IMR-90 (cell line): Measurements from ENCODE around the gene CD93. TPM values are rescaled to one million over a fixed set of nuclear protein-coding genes. Genes with fewer than 3 reads are reported as not detected.

Source experiments
- ATAC-seq: fragments of 200-7000 bp; cut with Tn5 transposase; 2 replicates; pipeline ENCODE4 v1.9.1; 2020; ENCODE audit warnings: low read depth, mild to moderate bottlenecking, moderate library complexity
- BruUV-seq: library from RNA; stranded (reverse); fragments of 400-500 nt; replicated peaks from 2 replicates; lab custom pipeline; 2021; lab: Mats Ljungman, UMichigan
- CTCF ChIA-PET: fragments of 300-600 bp; formaldehyde crosslinking; extraction: SDS; loops from one replicate; lab custom pipeline; 2021; ENCODE audit warnings: antibody characterized with exemption; lab: Yijun Ruan, JAX
- POLR2A ChIA-PET: fragments of 300-600 bp; sonication (Branson Sonifier 250); formaldehyde crosslinking; loops from one replicate; lab custom pipeline; 2022; ENCODE audit warnings: antibody characterized with exemption; ENCODE audit not compliant: unreplicated experiment; lab: Charles Lee
- DNase-seq: peaks from one replicate; pipeline ENCODE4 v3.0.0; 2013
- H2AFZ ChIP-seq: replicated peaks from 2 replicates; pipeline ENCODE3; 2013; ENCODE audit warnings: low read length, mild to moderate bottlenecking; ENCODE audit not compliant: poor library complexity
- H2AK5ac ChIP-seq: 2 replicates; pipeline ENCODE4 v1.6.1; 2013; ENCODE audit warnings: low read depth, low read length, inconsistent platforms
- H2AK9ac ChIP-seq: replicated peaks from 2 replicates; pipeline ENCODE3; 2013; ENCODE audit warnings: mild to moderate bottlenecking, low read depth, low read length, moderate library complexity; ENCODE audit not compliant: poor library complexity
- H2BK120ac ChIP-seq: 2 replicates; pipeline ENCODE4 v1.6.1; 2013; ENCODE audit warnings: low read depth, low read length, inconsistent platforms
- H2BK15ac ChIP-seq: 3 replicates; pipeline ENCODE4 v1.6.1; 2013; ENCODE audit warnings: low read depth, low read length, inconsistent platforms
- H2BK20ac ChIP-seq: 2 replicates; pipeline ENCODE4 v1.6.1; 2013; ENCODE audit warnings: low read depth, mild to moderate bottlenecking, inconsistent platforms, low read length, moderate library complexity
- H2BK5ac ChIP-seq: 2 replicates; pipeline ENCODE4 v1.6.1; 2013; ENCODE audit warnings: mild to moderate bottlenecking, low read depth, low read length, inconsistent platforms; ENCODE audit not compliant: poor library complexity, severe bottlenecking
- H3K14ac ChIP-seq: replicated peaks from 2 replicates; pipeline ENCODE4 v1.6.1; 2013; ENCODE audit warnings: low read depth, low read length, inconsistent platforms
- H3K18ac ChIP-seq: 2 replicates; pipeline ENCODE4 v1.6.1; 2013; ENCODE audit warnings: low read depth, low read length, control low read depth
- H3K23ac ChIP-seq: 2 replicates; pipeline ENCODE4 v1.6.1; 2013; ENCODE audit warnings: low read depth, low read length, inconsistent platforms
- H3K27ac ChIP-seq: 2 replicates; pipeline ENCODE4 v1.5.1; 2013; ENCODE audit warnings: mild to moderate bottlenecking, control low read depth, low read length; ENCODE audit not compliant: insufficient read depth
- H3K27me3 ChIP-seq: 2 replicates; pipeline ENCODE4 v1.6.1; 2013; ENCODE audit warnings: low read length; ENCODE audit not compliant: control insufficient read depth, insufficient read depth
- H3K36me3 ChIP-seq: 2 replicates; pipeline ENCODE4 v1.6.1; 2013; ENCODE audit warnings: low read length, mixed read lengths; ENCODE audit not compliant: control insufficient read depth, insufficient read depth
- H3K4ac ChIP-seq: 2 replicates; pipeline ENCODE4 v1.6.1; 2013; ENCODE audit warnings: low read depth, low read length, inconsistent platforms
- H3K4me1 ChIP-seq: 2 replicates; pipeline ENCODE4 v1.6.1; 2013; ENCODE audit warnings: low read length, mixed read lengths; ENCODE audit not compliant: control insufficient read depth, insufficient read depth
- H3K4me2 ChIP-seq: 2 replicates; pipeline ENCODE4 v1.6.1; 2013; ENCODE audit warnings: low read depth, mild to moderate bottlenecking, control low read depth, low read length, moderate library complexity
- H3K4me3 ChIP-seq: 2 replicates; pipeline ENCODE4 v1.5.1; 2013; ENCODE audit warnings: low read depth, mild to moderate bottlenecking, control low read depth, low read length, moderate library complexity; ENCODE audit not compliant: insufficient read depth
- H3K56ac ChIP-seq: 2 replicates; pipeline ENCODE4 v1.6.1; 2013; ENCODE audit warnings: low read length, inconsistent platforms; ENCODE audit not compliant: insufficient read depth; ENCODE audit errors: extremely low read depth
- H3K79me1 ChIP-seq, 2 experiments: 2 replicates each; pipeline ENCODE4 v1.6.1; 2013; ENCODE audit warnings: low read length in 2 of 2, inconsistent platforms in 1 of 2, low read depth in 1 of 2
- H3K9ac ChIP-seq: 2 replicates; pipeline ENCODE4 v1.6.1; 2013; ENCODE audit warnings: low read depth, low read length, control low read depth
- H3K9me1 ChIP-seq: 2 replicates; pipeline ENCODE4 v1.6.1; 2013; ENCODE audit warnings: low read length, inconsistent platforms; ENCODE audit not compliant: insufficient read depth
- H3K9me3 ChIP-seq: 2 replicates; pipeline ENCODE4 v1.6.1; 2013; ENCODE audit warnings: low read length; ENCODE audit not compliant: control insufficient read depth, insufficient read depth
- H4K20me1 ChIP-seq: 2 replicates; pipeline ENCODE4 v1.6.1; 2013; ENCODE audit warnings: low read length, inconsistent platforms; ENCODE audit not compliant: insufficient read depth
- H4K5ac ChIP-seq: 2 replicates; pipeline ENCODE4 v1.6.1; 2013; ENCODE audit warnings: mild to moderate bottlenecking, low read depth, low read length, control low read depth
- H4K8ac ChIP-seq, 2 experiments: 2 replicates each; pipeline ENCODE4 v1.6.1; 2013; ENCODE audit warnings: low read depth in 2 of 2, low read length in 2 of 2, control low read depth in 1 of 2, inconsistent platforms in 1 of 2
- H4K91ac ChIP-seq: 2 replicates; pipeline ENCODE4 v1.6.1; 2013; ENCODE audit warnings: low read depth, low read length, inconsistent platforms; ENCODE audit not compliant: insufficient read depth
- BHLHE40 ChIP-seq: fragments of 150-350 bp; IDR thresholded peaks from 2 replicates; pipeline ENCODE4 v1.6.1; 2016; ENCODE audit warnings: mild to moderate bottlenecking, low read depth, low read length
- FOS ChIP-seq: fragments of 150-350 bp; IDR thresholded peaks from 2 replicates; pipeline ENCODE4 v1.6.1; 2016; ENCODE audit warnings: low read depth, low read length
- MAZ ChIP-seq: IDR thresholded peaks from 2 replicates; pipeline ENCODE4 v1.6.1; 2012; ENCODE audit warnings: low read depth, mild to moderate bottlenecking, low read length, improper control_type of control experiment, moderate library complexity, borderline replicate concordance
- NFE2L2 ChIP-seq: fragments of 150-350 bp; IDR thresholded peaks from 2 replicates; pipeline ENCODE4 v1.6.1; 2016; ENCODE audit warnings: low read depth, mild to moderate bottlenecking, low read length
- RFX5 ChIP-seq: IDR thresholded peaks from 2 replicates; pipeline ENCODE4 v1.8.0; 2012; ENCODE audit warnings: low read depth, mild to moderate bottlenecking, low read length, moderate library complexity
- SMC3 ChIP-seq: fragments of 150-350 bp; IDR thresholded peaks from 2 replicates; pipeline ENCODE4 v1.6.1; 2016; ENCODE audit warnings: low read depth, mild to moderate bottlenecking, antibody characterized with exemption, low read length, moderate library complexity
- WGBS, 2 experiments: methylation state at CpG; one replicate each; pipeline versions ENCODE4 v1.1.5 to v1.1.7; 2013; ENCODE audit warnings: missing lambda C conversion rate in 2 of 2; ENCODE audit not compliant: insufficient read length in 1 of 2; ENCODE audit errors: extremely low coverage in 2 of 2; 5-methylcytosine and 5-hydroxymethylcytosine counted together
- dilution Hi-C: fragments of 300-500 bp; cut with HindIII; formaldehyde crosslinking; loops from one replicate; pipeline ENCODE4 v1.14.3; 2018; ENCODE audit warnings: low sequenced_read_pairs; ENCODE audit not compliant: unreplicated experiment
- in situ Hi-C: fragments of 300-500 bp; cut with MboI; formaldehyde crosslinking; loops from 3 replicates; pipeline ENCODE4 v1.14.3; 2019; ENCODE audit warnings: low sequenced_read_pairs, inconsistent platforms, mixed read lengths
- intact Hi-C: fragments of 100-400 bp; cut with micrococcal nuclease; formaldehyde crosslinking; loops from 2 replicates; pipeline ENCODE4 v1.10.0; 2022
- polyA plus RNA-seq, 3 experiments: library from polyadenylated mRNA; depleted of rRNA; stranded (reverse); fragments of >200 nt; gene quantifications; 2 replicates each; pipeline ENCODE4 v1.2.3, GENCODE V29; 2012; ENCODE audit warnings: low replicate concordance in 1 of 3
- total RNA-seq: library from RNA; depleted of rRNA; stranded (reverse); fragments of >200 nt; gene quantifications from 2 replicates; pipeline ENCODE4 v1.2.3, GENCODE V29; 2012
- TF ChIP-seq, protein P1 (sequence below): fragments of 150-350 bp; IDR thresholded peaks from 2 replicates; pipeline ENCODE4 v1.6.1; 2016; ENCODE audit warnings: low read depth, mild to moderate bottlenecking, low read length, moderate library complexity, borderline replicate concordance

Gene CD93
- total and polyA plus RNA-seq, 2 of the 4 experiments (the other 2 are of a cell fraction): under 0.01 to 0.02 TPM

DNA sequence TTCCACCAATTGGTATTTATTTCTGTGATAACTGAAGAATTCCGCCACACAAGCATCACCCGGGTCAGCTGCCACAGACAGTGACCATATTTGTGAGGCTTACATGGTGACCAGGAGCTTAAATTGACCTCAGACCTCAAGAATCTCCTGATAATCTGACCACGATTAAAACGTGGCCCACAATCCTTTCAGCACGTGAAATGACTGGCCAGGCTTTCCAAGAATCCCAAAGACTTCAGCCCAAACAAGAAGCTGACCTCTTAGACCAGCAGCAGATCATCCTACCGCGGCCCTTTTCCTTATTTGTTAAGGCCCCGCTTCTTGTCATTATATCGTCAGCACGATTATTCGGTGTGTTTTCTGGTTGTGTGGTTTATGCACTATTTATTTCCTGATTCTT lies 45.6 kb upstream of the CD93 start:
- Histone ChIP-seq H3K79me1 (no peaks in the 10 kb centered on the region), H2AFZ (no peak overlapping the region), H3K4me1 (no peaks in the 10 kb centered on the region), H2AK5ac (no peak overlapping the region), H3K36me3 (no peaks in the 10 kb centered on the region), H2AK9ac (no peak overlapping the region), H2BK15ac (no peak overlapping the region), H4K91ac (no peak overlapping the region), H3K18ac (no peak overlapping the region), H4K5ac (no peak overlapping the region), H2BK120ac (no peak overlapping the region), H3K27me3 (no peaks in the 10 kb centered on the region), H3K9me3 (no peaks in the 10 kb centered on the region), H3K9me1 (no peaks in the 10 kb centered on the region), H3K4ac (no peak overlapping the region), H2BK5ac (no peak overlapping the region), H3K14ac (no peak overlapping the region), H4K20me1 (no peaks in the 10 kb centered on the region), H3K27ac (no peak overlapping the region), H3K56ac (no peak overlapping the region), H2BK20ac (no peak overlapping the region), H3K9ac (no peak overlapping the region), H3K4me3 (no peak overlapping the region), H4K8ac (no peak overlapping the region), H3K23ac (no peak overlapping the region), H3K4me2 (no peak overlapping the region)
- no CpG with 5 or more reads among the region's 11 CpGs for WGBS, 2 experiments
- intact Hi-C loops: no loop called here
- ATAC-seq (no peak), DNase-seq (no peak)
- dilution Hi-C loops: no loop called here
- TF ChIP-seq MAZ: no peak
- TF ChIP-seq FOS: no peak
- no peak for TF ChIP-seq RFX5
- TF ChIP-seq, protein P1, sequence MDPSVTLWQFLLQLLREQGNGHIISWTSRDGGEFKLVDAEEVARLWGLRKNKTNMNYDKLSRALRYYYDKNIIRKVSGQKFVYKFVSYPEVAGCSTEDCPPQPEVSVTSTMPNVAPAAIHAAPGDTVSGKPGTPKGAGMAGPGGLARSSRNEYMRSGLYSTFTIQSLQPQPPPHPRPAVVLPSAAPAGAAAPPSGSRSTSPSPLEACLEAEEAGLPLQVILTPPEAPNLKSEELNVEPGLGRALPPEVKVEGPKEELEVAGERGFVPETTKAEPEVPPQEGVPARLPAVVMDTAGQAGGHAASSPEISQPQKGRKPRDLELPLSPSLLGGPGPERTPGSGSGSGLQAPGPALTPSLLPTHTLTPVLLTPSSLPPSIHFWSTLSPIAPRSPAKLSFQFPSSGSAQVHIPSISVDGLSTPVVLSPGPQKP: no peak
- no peak for TF ChIP-seq BHLHE40
- TF ChIP-seq NFE2L2: no peak
- no peak for TF ChIP-seq SMC3
- CTCF ChIA-PET: no interaction called here
- no TSS peak for BruUV-seq
- POLR2A ChIA-PET: interaction anchor here (1.0 kb wide), 1 partner anchor 25 kb away, joined by 5 read pairs; no protein-coding TSS in a partner anchor
- in situ Hi-C loops: no loop called here
